Psoas muscle (tissue), 8 donors: Measurements from ENCODE around the gene HMCN1. TPM values are rescaled to one million over a fixed set of nuclear protein-coding genes. Genes with fewer than 3 reads are reported as not detected.

Source experiments
- ATAC-seq, 4 donors: fragments of 200-7000 bp; cut with Tn5 transposase; one replicate each; pipeline ENCODE4 v1.9.1; 2020; ENCODE audit warnings: moderate library complexity in 3 of 4, mild to moderate bottlenecking in 2 of 4
- DNase-seq, 2 donors: peaks; one replicate each; pipeline ENCODE4 v3.0.0-alpha.2; 2020
- H3K27ac ChIP-seq: fragments of 200-600 bp; one replicate; pipeline ENCODE4 v1.8.0; 2022
- H3K27me3 ChIP-seq, 3 donors: fragments of 200-600 bp in 1 of 3; one replicate each; pipeline versions ENCODE4 v1.6.1 to v1.8.0; 2013 to 2022; ENCODE audit warnings: low read length in 2 of 3, mild to moderate bottlenecking in 2 of 3, moderate library complexity in 1 of 3; ENCODE audit not compliant: insufficient read depth in 3 of 3
- H3K36me3 ChIP-seq, 2 donors: fragments of 200-600 bp in 1 of 2; one replicate each; pipeline versions ENCODE4 v1.6.1 to v1.8.0; 2013 to 2022; ENCODE audit warnings: low read depth in 1 of 2, mild to moderate bottlenecking in 1 of 2, moderate library complexity in 1 of 2; ENCODE audit not compliant: insufficient read depth in 1 of 2
- H3K4me1 ChIP-seq: fragments of 200-600 bp; one replicate; pipeline ENCODE4 v1.8.0; 2022
- H3K4me3 ChIP-seq: fragments of 200-600 bp; one replicate; pipeline ENCODE4 v1.8.0; 2022; ENCODE audit warnings: mild to moderate bottlenecking
- H3K9me3 ChIP-seq: fragments of 200-600 bp; one replicate; pipeline ENCODE4 v1.8.0; 2022
- CTCF ChIP-seq: fragments of 200-600 bp; IDR thresholded peaks from one replicate; pipeline ENCODE4 v1.8.0; 2022; ENCODE audit warnings: antibody characterized with exemption
- WGBS, 3 donors: extraction: QIAGEN DNeasy Blood & Tissue Kit; methylation state at CpG; one replicate each; pipeline versions ENCODE4 v1.1.6 to v1.1.7; 2013; 5-methylcytosine and 5-hydroxymethylcytosine counted together
- intact Hi-C, 2 donors: fragments of 100-400 bp; cut with DNase I; formaldehyde crosslinking; loops; one replicate each; pipeline versions ENCODE4 v1.11.0 to v1.14.2; 2022
- polyA plus RNA-seq, 3 donors: library from polyadenylated mRNA; stranded (reverse); fragments of 200-250 nt; gene quantifications; one replicate each; pipeline ENCODE4 v1.2.3, GENCODE V29; 2013
- total RNA-seq, 4 donors: library from RNA; stranded (reverse); fragmentation: NEBNext Ultra II Directional in 2 of 4; extraction: Animal tissue kit (Norgen Biotek cat#: 25700) in 2 of 4; gene quantifications; one replicate each; pipeline versions ENCODE4 v1.2.1 to v1.2.4, GENCODE V29; 2021 to 2023
- donor health status: healthy with polysubstance abuse.
- donor health status: DM: no; HTN: no; CAD: no; lungs with moderate emphysema.
- donor health status: Bipolar disorder and iron deficiency.
- donor health status: healthy.
- donor health status: DM: yes; HTN: yes; CAD: no.
- donor health status: DM: no; HTN: no; CAD: no.
- donor health status: DM: no; HTN: no; CAD: no.
- donor health status: DM: yes; HTN: yes; CAD: no.

HMCN1 gene
- total and polyA plus RNA-seq, 7 donors = 1.3 to 6.5 (median 1.8) TPM

GRCh38 chr1:186239171-186239570 is 505.0 kb downstream of the HMCN1 start:
- DNase-seq (no peak), ATAC-seq (no peak)
- Histone ChIP-seq H3K4me3 (no peak overlapping the region), H3K27ac (no peak overlapping the region), H3K4me1 (no peaks in the 10 kb centered on the region), H3K27me3 (no peaks in the 10 kb centered on the region), H3K36me3 (no peaks in the 10 kb centered on the region), H3K9me3 (no peaks in the 10 kb centered on the region)
- intact Hi-C loops = no loop called here
- no peak for TF ChIP-seq CTCF

- ATAC-seq (no peak), DNase-seq (no peak)
- H3K4me1 ChIP-seq = no peaks in the 10 kb centered on the region
- intact Hi-C loops = no loop called here
- TF ChIP-seq CTCF = no peak
- H3K36me3 ChIP-seq = no peaks in the 10 kb centered on the region
- 93 to 96% (median 93%) methylated on average over 1 of the region's 1 CpG for WGBS, 3 donors
- no peak overlapping the region for H3K4me3 ChIP-seq
- H3K9me3 ChIP-seq = no peaks in the 10 kb centered on the region
- no peaks in the 10 kb centered on the region for H3K27me3 ChIP-seq
- H3K27ac ChIP-seq = no peak overlapping the region
These were observed 506.2 kb downstream of the HMCN1 start for GRCh38 chr1:186240436-186240835.
